Right lobe of liver (tissue), 4 donors: ENCODE data around the gene MKLN1.

Experiments
- POLR2A ChIP-seq: fragments of 450-650 bp; IDR thresholded peaks from one replicate; pipeline ENCODE4 v1.6.1; 2017; ENCODE audit warnings: antibody characterized with exemption, mild to moderate bottlenecking
- TF ChIP-seq, protein P1 (sequence below), 4 donors: fragments of 200-600 bp in 3 of 4; fragments of 450-650 bp in 1 of 4; IDR thresholded peaks; one replicate each; pipeline versions ENCODE4 v1.5.1 to v1.8.0; 2016 to 2022; ENCODE audit warnings: antibody characterized with exemption in 4 of 4, mild to moderate bottlenecking in 2 of 4
- donor health status: DM: no; HTN: no; CAD: no.
- donor health status: DM: no; HTN: no; CAD: no.
- donor health status: DM: no; HTN: yes; CAD: no.

DNA sequence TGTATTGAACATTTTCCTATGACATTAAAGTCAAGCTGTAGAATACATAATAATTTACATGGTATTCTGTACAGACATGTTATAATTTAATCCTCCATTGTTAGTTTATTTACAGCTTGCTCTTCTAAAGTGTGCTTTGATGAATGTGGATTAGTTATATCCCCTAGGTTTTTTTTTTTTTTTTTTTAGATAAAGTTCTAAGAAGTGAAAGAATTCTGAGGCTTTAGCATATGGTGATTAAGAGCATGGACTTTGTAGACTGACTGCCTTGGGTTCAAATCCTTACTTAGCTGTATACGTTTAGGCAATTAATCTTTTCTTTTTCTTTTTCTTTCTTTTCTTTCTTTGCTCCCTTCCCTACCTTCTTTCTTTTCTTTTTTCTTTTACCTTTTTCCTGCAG, 44.9 kb downstream of the MKLN1 start:
- TF ChIP-seq POLR2A = no peak
- TF ChIP-seq, protein P1, sequence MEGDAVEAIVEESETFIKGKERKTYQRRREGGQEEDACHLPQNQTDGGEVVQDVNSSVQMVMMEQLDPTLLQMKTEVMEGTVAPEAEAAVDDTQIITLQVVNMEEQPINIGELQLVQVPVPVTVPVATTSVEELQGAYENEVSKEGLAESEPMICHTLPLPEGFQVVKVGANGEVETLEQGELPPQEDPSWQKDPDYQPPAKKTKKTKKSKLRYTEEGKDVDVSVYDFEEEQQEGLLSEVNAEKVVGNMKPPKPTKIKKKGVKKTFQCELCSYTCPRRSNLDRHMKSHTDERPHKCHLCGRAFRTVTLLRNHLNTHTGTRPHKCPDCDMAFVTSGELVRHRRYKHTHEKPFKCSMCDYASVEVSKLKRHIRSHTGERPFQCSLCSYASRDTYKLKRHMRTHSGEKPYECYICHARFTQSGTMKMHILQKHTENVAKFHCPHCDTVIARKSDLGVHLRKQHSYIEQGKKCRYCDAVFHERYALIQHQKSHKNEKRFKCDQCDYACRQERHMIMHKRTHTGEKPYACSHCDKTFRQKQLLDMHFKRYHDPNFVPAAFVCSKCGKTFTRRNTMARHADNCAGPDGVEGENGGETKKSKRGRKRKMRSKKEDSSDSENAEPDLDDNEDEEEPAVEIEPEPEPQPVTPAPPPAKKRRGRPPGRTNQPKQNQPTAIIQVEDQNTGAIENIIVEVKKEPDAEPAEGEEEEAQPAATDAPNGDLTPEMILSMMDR (IDR thresholded peaks at IDR 0.05) = no peak
